IPS-18a (cell line): ENCODE results near the gene ZNF136.

Experiments used
- H3K27ac ChIP-seq: one replicate; pipeline ENCODE4 v1.5.1; 2013; ENCODE audit warnings: low read length
- H3K27me3 ChIP-seq: one replicate; pipeline ENCODE4 v1.6.1; 2013; ENCODE audit warnings: mild to moderate bottlenecking, low read length; ENCODE audit not compliant: control insufficient read depth, insufficient read depth
- H3K36me3 ChIP-seq: one replicate; pipeline ENCODE4 v1.6.1; 2013; ENCODE audit warnings: low read depth, low read length; ENCODE audit not compliant: control insufficient read depth
- H3K4me1 ChIP-seq: one replicate; pipeline ENCODE4 v1.6.1; 2013; ENCODE audit warnings: low read depth, low read length; ENCODE audit not compliant: control insufficient read depth
- H3K4me3 ChIP-seq: one replicate; pipeline ENCODE4 v1.5.1; 2013; ENCODE audit warnings: low read length
- H3K9ac ChIP-seq: one replicate; pipeline ENCODE4 v1.6.1; 2013; ENCODE audit warnings: mild to moderate bottlenecking, low read length, moderate library complexity
- H3K9me3 ChIP-seq: one replicate; pipeline ENCODE4 v1.6.1; 2013; ENCODE audit warnings: low read depth, low read length; ENCODE audit not compliant: control insufficient read depth

ZNF136 gene

GRCh38 chr19:12145348-12145747, 17.5 kb upstream of the ZNF136 start:
- H3K27ac ChIP-seq = no peak overlapping the region
- no peak overlapping the region for H3K9ac ChIP-seq
- H3K9me3 ChIP-seq = no peaks in the 10 kb centered on the region
- peaks cover 37% of the 10 kb centered on the region for H3K36me3 ChIP-seq
- peaks cover 7% of the 10 kb centered on the region for H3K4me1 ChIP-seq
- no peak overlapping the region for H3K4me3 ChIP-seq
- no peaks in the 10 kb centered on the region for H3K27me3 ChIP-seq

- Histone ChIP-seq H3K36me3 (peaks cover 16% of the 10 kb centered on the region), H3K4me1 (peaks cover 7% of the 10 kb centered on the region), H3K27ac (no peak overlapping the region), H3K9ac (peak overlapping the region; percentile 96), H3K27me3 (no peaks in the 10 kb centered on the region), H3K9me3 (no peaks in the 10 kb centered on the region), H3K4me3 (peak overlapping the region; percentile 94)
Measured at GRCh38 chr19:12155324-12155860, 7.5 kb upstream of the ZNF136 start.

- Histone ChIP-seq H3K27ac (peak within 1 kb of the TSS; percentile 93), H3K4me3 (peak within 1 kb of the TSS; percentile 94), H3K4me1 (peaks cover 7% of the 10 kb centered on the region), H3K9ac (peak within 1 kb of the TSS; percentile 96), H3K9me3 (no peaks in the 10 kb centered on the region), H3K36me3 (peaks cover 9% of the 10 kb centered on the region), H3K27me3 (no peaks in the 10 kb centered on the region)
Measured at GRCh38 chr19:12156223-12157058, 6.5 kb upstream of the ZNF136 start, which contains the start of gene ZNF625. Gene ZNF625, minus strand, starts transcription at chr19:12156734. Its CDS starts 176 bp downstream, at chr19:12156558.

- no peaks in the 10 kb centered on the region for H3K9me3 ChIP-seq
- H3K36me3 ChIP-seq = no peaks in the 10 kb centered on the region
- H3K4me1 ChIP-seq = peaks cover 11% of the 10 kb centered on the region
- no peak overlapping the region for H3K27ac ChIP-seq
- H3K27me3 ChIP-seq = no peaks in the 10 kb centered on the region
- H3K9ac ChIP-seq = no peak overlapping the region
- no peak overlapping the region for H3K4me3 ChIP-seq
Measured at GRCh38 chr19:12159773-12160414, 3.0 kb upstream of the ZNF136 start.

- peaks cover 4% of the 10 kb centered on the region for H3K4me1 ChIP-seq
- no peak overlapping the region for H3K27ac ChIP-seq
- no peaks in the 10 kb centered on the region for H3K27me3 ChIP-seq
- H3K36me3 ChIP-seq = peaks cover 3% of the 10 kb centered on the region
- no peaks in the 10 kb centered on the region for H3K9me3 ChIP-seq
- H3K9ac ChIP-seq = no peak overlapping the region
- H3K4me3 ChIP-seq = peak overlapping the region; percentile 82
Measured at GRCh38 chr19:12162513-12162881, 399 bp upstream of the ZNF136 start.

GRCh38 chr19:12163826-12164225, 930 bp downstream of the ZNF136 start:
- Histone ChIP-seq H3K9ac (peak overlapping the region; percentile 81), H3K9me3 (no peaks in the 10 kb centered on the region), H3K4me1 (peaks cover 4% of the 10 kb centered on the region), H3K27ac (no peak overlapping the region), H3K36me3 (peaks cover 3% of the 10 kb centered on the region), H3K4me3 (peak overlapping the region; percentile 82), H3K27me3 (no peaks in the 10 kb centered on the region)

GRCh38 chr19:12166626-12167025, 3.7 kb downstream of the ZNF136 start:
- Histone ChIP-seq H3K36me3 (peaks cover 3% of the 10 kb centered on the region), H3K9me3 (no peaks in the 10 kb centered on the region), H3K9ac (no peak overlapping the region), H3K4me3 (no peak overlapping the region), H3K27me3 (no peaks in the 10 kb centered on the region), H3K27ac (no peak overlapping the region), H3K4me1 (peaks cover 4% of the 10 kb centered on the region)

GRCh38 chr19:12180377-12180776, 17.5 kb downstream of the ZNF136 start:
- Histone ChIP-seq H3K9me3 (peaks cover 12% of the 10 kb centered on the region), H3K4me3 (no peak overlapping the region), H3K27me3 (no peaks in the 10 kb centered on the region), H3K27ac (no peak overlapping the region), H3K36me3 (peaks cover 3% of the 10 kb centered on the region), H3K4me1 (no peaks in the 10 kb centered on the region), H3K9ac (no peak overlapping the region)

- Histone ChIP-seq H3K4me3 (no peak overlapping the region), H3K9ac (no peak overlapping the region), H3K4me1 (no peaks in the 10 kb centered on the region), H3K27ac (no peak overlapping the region), H3K36me3 (peaks cover 51% of the 10 kb centered on the region), H3K9me3 (peaks cover 59% of the 10 kb centered on the region), H3K27me3 (no peaks in the 10 kb centered on the region)
Measured at GRCh38 chr19:12187625-12188024, 24.7 kb downstream of the ZNF136 start.

GRCh38 chr19:12194827-12195731, 32.2 kb downstream of the ZNF136 start:
- no peak overlapping the region for H3K4me3 ChIP-seq
- peaks cover 9% of the 10 kb centered on the region for H3K9me3 ChIP-seq
- no peak overlapping the region for H3K9ac ChIP-seq
- peaks cover 8% of the 10 kb centered on the region for H3K36me3 ChIP-seq
- H3K27me3 ChIP-seq = no peaks in the 10 kb centered on the region
- no peaks in the 10 kb centered on the region for H3K4me1 ChIP-seq
- no peak overlapping the region for H3K27ac ChIP-seq

- H3K9ac ChIP-seq = no peak overlapping the region
- no peak overlapping the region for H3K27ac ChIP-seq
- H3K4me1 ChIP-seq = no peaks in the 10 kb centered on the region
- peaks cover 7% of the 10 kb centered on the region for H3K9me3 ChIP-seq
- H3K27me3 ChIP-seq = no peaks in the 10 kb centered on the region
- no peaks in the 10 kb centered on the region for H3K36me3 ChIP-seq
- H3K4me3 ChIP-seq = no peak overlapping the region
Measured at GRCh38 chr19:12198136-12198535, 35.2 kb downstream of the ZNF136 start.
